H1 (cell line): ENCODE data around the gene CTSA. TPM values are rescaled to one million over a fixed set of nuclear protein-coding genes. Genes with fewer than 3 reads are reported as not detected.

Experiments
- CTCF ChIA-PET: fragments of 300-600 bp; sonication (Branson Sonifier 250); formaldehyde crosslinking; loops from one replicate; lab custom pipeline; 2021; ENCODE audit not compliant: partially characterized antibody; lab: Charles Lee
- POLR2A ChIA-PET: fragments of 300-600 bp; sonication (Branson Sonifier 250); formaldehyde crosslinking; loops from one replicate; lab custom pipeline; 2021; ENCODE audit warnings: inconsistent platforms; ENCODE audit not compliant: partially characterized antibody; lab: Charles Lee
- DNase-seq, 2 experiments: peaks; one replicate each; pipeline versions ENCODE4 v3.0.0 to v3.0.0-alpha.2; 2010 to 2022; ENCODE audit warnings: low spot score in 2 of 2, low read depth in 1 of 2, mixed read lengths in 1 of 2
- FAIRE-seq: peaks from 2 replicates; lab custom pipeline; 2011; peaks lifted over from hg19 to GRCh38; lab: Jason Lieb, UNC
- H2AFZ ChIP-seq: 2 replicates; pipeline ENCODE4 v1.8.1; 2012; ENCODE audit warnings: low read length, inconsistent platforms
- H2AK5ac ChIP-seq: 2 replicates; pipeline ENCODE4 v1.6.1; 2013; ENCODE audit warnings: low read depth, low read length
- H2BK120ac ChIP-seq: replicated peaks from 2 replicates; pipeline ENCODE3; 2013; ENCODE audit warnings: low read depth, low read length, inconsistent platforms
- H2BK12ac ChIP-seq: 2 replicates; pipeline ENCODE4 v1.6.1; 2013; ENCODE audit warnings: low read depth, low read length
- H2BK15ac ChIP-seq: 2 replicates; pipeline ENCODE4 v1.6.1; 2013; ENCODE audit warnings: low read length
- H2BK20ac ChIP-seq: 2 replicates; pipeline ENCODE4 v1.6.1; 2013; ENCODE audit warnings: low read length
- H2BK5ac ChIP-seq: 2 replicates; pipeline ENCODE4 v1.6.1; 2013; ENCODE audit warnings: low read depth, low read length
- H3K14ac ChIP-seq: 2 replicates; pipeline ENCODE4 v1.6.1; 2013; ENCODE audit warnings: inconsistent platforms; ENCODE audit not compliant: insufficient read length
- H3K18ac ChIP-seq: 2 replicates; pipeline ENCODE4 v1.6.1; 2013; ENCODE audit warnings: low read length; ENCODE audit errors: extremely low read depth
- H3K23ac ChIP-seq: 2 replicates; pipeline ENCODE4 v1.6.1; 2013; ENCODE audit warnings: inconsistent platforms; ENCODE audit not compliant: insufficient read length
- H3K23me2 ChIP-seq: 2 replicates; pipeline ENCODE4 v1.6.1; 2013; ENCODE audit warnings: low read depth, low read length
- H3K27ac ChIP-seq: 2 replicates; pipeline ENCODE4 v1.6.1; 2011; ENCODE audit warnings: low read depth, low read length, inconsistent platforms
- H3K27me3 ChIP-seq, 4 experiments: replicated peaks in 1 of 4; 1 replicate in 1 of 4; 2 replicates in 3 of 4; pipeline versions ENCODE4 v1.6.1 to v1.8.1; 2011 to 2013; ENCODE audit warnings: low read length in 3 of 4, mild to moderate bottlenecking in 3 of 4, inconsistent platforms in 2 of 4, mixed read lengths in 2 of 4, moderate library complexity in 1 of 4; ENCODE audit not compliant: control insufficient read depth in 3 of 4, insufficient read depth in 3 of 4; ENCODE audit errors: extremely low read depth in 1 of 4
- H3K36me3 ChIP-seq, 4 experiments: 2 replicates each; pipeline versions ENCODE4 v1.6.1 to v1.8.1; 2011 to 2013; ENCODE audit warnings: mild to moderate bottlenecking in 4 of 4, low read length in 3 of 4, moderate library complexity in 2 of 4, control low read depth in 1 of 4, inconsistent platforms in 1 of 4; ENCODE audit not compliant: insufficient read depth in 4 of 4, control insufficient read depth in 2 of 4
- H3K4ac ChIP-seq: replicated peaks from 2 replicates; pipeline ENCODE3; 2013; ENCODE audit warnings: low read length, low read depth, mixed read lengths, inconsistent platforms; ENCODE audit not compliant: insufficient read length
- H3K4me1 ChIP-seq, 4 experiments: replicated peaks in 1 of 4; 1 replicate in 1 of 4; 2 replicates in 3 of 4; pipeline versions ENCODE4 v1.6.1 to v1.8.1; 2011 to 2013; ENCODE audit warnings: low read length in 3 of 4, inconsistent platforms in 2 of 4, mixed read lengths in 1 of 4; ENCODE audit not compliant: insufficient read depth in 4 of 4, control insufficient read depth in 3 of 4
- H3K4me2 ChIP-seq, 2 experiments: 2 replicates each; pipeline versions ENCODE4 v1.6.1 to v1.8.1; 2011 to 2013; ENCODE audit warnings: low read depth in 2 of 2, low read length in 2 of 2, control low read depth in 1 of 2, inconsistent platforms in 1 of 2, mild to moderate bottlenecking in 1 of 2; ENCODE audit not compliant: insufficient read depth in 1 of 2
- H3K4me3 ChIP-seq, 4 experiments: fragments of 200-600, 300-600 bp in 1 of 4; sonication (generic), shearing (Covaris generic), sonication (Bioruptor Twin) in 1 of 4; 2 replicates each; pipeline versions ENCODE4 v1.5.1 to v1.8.1; 2011 to 2016; ENCODE audit warnings: low read length in 4 of 4, low read depth in 3 of 4, control low read depth in 2 of 4, inconsistent platforms in 2 of 4, mild to moderate bottlenecking in 2 of 4, mixed read lengths in 1 of 4, moderate library complexity in 1 of 4; ENCODE audit not compliant: insufficient read depth in 2 of 4; ENCODE audit errors: extremely low read depth in 1 of 4
- H3K56ac ChIP-seq: replicated peaks from 2 replicates; pipeline ENCODE3; 2013; ENCODE audit warnings: low read depth, mild to moderate bottlenecking, mixed read lengths, low read length, inconsistent platforms; ENCODE audit not compliant: insufficient read length
- H3K79me1 ChIP-seq: 2 replicates; pipeline ENCODE4 v1.6.1; 2013; ENCODE audit warnings: low read depth, low read length, control low read depth
- H3K79me2 ChIP-seq, 2 experiments: 2 replicates each; pipeline versions ENCODE4 v1.6.1 to v1.8.1; 2012 to 2013; ENCODE audit warnings: low read length in 2 of 2, mild to moderate bottlenecking in 2 of 2, inconsistent platforms in 1 of 2; ENCODE audit not compliant: insufficient read depth in 2 of 2, control insufficient read depth in 1 of 2
- H3K9ac ChIP-seq, 4 experiments: replicated peaks in 1 of 4; 1 replicate in 1 of 4; 2 replicates in 3 of 4; pipeline versions ENCODE4 v1.6.1 to v1.8.1; 2011 to 2013; ENCODE audit warnings: low read depth in 3 of 4, low read length in 3 of 4, control low read depth in 2 of 4, mild to moderate bottlenecking in 2 of 4, moderate library complexity in 2 of 4, inconsistent platforms in 1 of 4; ENCODE audit errors: extremely low read depth in 1 of 4
- H3K9me3 ChIP-seq, 2 experiments: 2 replicates each; pipeline versions ENCODE4 v1.6.1 to v1.8.1; 2012 to 2013; ENCODE audit warnings: mild to moderate bottlenecking in 2 of 2, moderate library complexity in 2 of 2, control low read depth in 1 of 2, inconsistent platforms in 1 of 2, low read depth in 1 of 2, low read length in 1 of 2, mixed read lengths in 1 of 2; ENCODE audit not compliant: insufficient read depth in 2 of 2
- H4K20me1 ChIP-seq, 2 experiments: replicated peaks in 1 of 2; 2 replicates each; pipeline versions ENCODE3 to v1.8.1; 2011 to 2013; ENCODE audit warnings: inconsistent platforms in 2 of 2, low read length in 2 of 2, mild to moderate bottlenecking in 1 of 2; ENCODE audit not compliant: insufficient read depth in 2 of 2, control insufficient read depth in 1 of 2
- H4K5ac ChIP-seq: 2 replicates; pipeline ENCODE4 v1.6.1; 2013; ENCODE audit warnings: low read length, low read depth, mixed read lengths, inconsistent platforms; ENCODE audit not compliant: insufficient read length
- H4K8ac ChIP-seq: 2 replicates; pipeline ENCODE4 v1.8.0; 2013; ENCODE audit warnings: mild to moderate bottlenecking, moderate library complexity, low read length, inconsistent platforms; ENCODE audit not compliant: insufficient read depth; ENCODE audit errors: extremely low read depth
- H4K91ac ChIP-seq: replicated peaks from 2 replicates; pipeline ENCODE3; 2013; ENCODE audit warnings: low read length, mixed read lengths, inconsistent platforms; ENCODE audit not compliant: insufficient read length
- BACH1 ChIP-seq: IDR thresholded peaks from 2 replicates; pipeline ENCODE4 v1.6.1; 2012; ENCODE audit warnings: low read length, improper control_type of control experiment
- CTBP2 ChIP-seq: IDR thresholded peaks from 2 replicates; pipeline ENCODE4 v1.7.0; 2011; ENCODE audit warnings: borderline replicate concordance, mild to moderate bottlenecking, moderate library complexity, mixed read lengths, low read length; ENCODE audit not compliant: insufficient read depth, insufficient read length
- FOSL1 ChIP-seq: IDR thresholded peaks from 2 replicates; pipeline ENCODE4 v1.6.1; 2011; ENCODE audit warnings: mild to moderate bottlenecking, low read depth, low read length, moderate library complexity; ENCODE audit not compliant: insufficient read depth
- HDAC2 ChIP-seq, 2 experiments: fragments of 300-600 bp in 1 of 2; sonication (generic) in 1 of 2; IDR thresholded peaks; 2 replicates each; pipeline ENCODE4 v1.6.1; 2011 to 2012; ENCODE audit warnings: low read depth in 2 of 2, low read length in 2 of 2, mild to moderate bottlenecking in 2 of 2, moderate library complexity in 2 of 2, borderline replicate concordance in 1 of 2, inconsistent platforms in 1 of 2
- KDM5A ChIP-seq: fragments of 200-600 bp; IDR thresholded peaks from 2 replicates; pipeline ENCODE4 v1.7.1; 2012; ENCODE audit warnings: mild to moderate bottlenecking, low read length, inconsistent platforms, mixed read lengths
- MAFK ChIP-seq: IDR thresholded peaks from 2 replicates; pipeline ENCODE4 v1.6.1; 2012; ENCODE audit warnings: low read depth, mild to moderate bottlenecking, improper control_type of control experiment, low read length
- POLR2A ChIP-seq, 2 experiments: IDR thresholded peaks; 1 replicate in 1 of 2; 2 replicates in 1 of 2; pipeline ENCODE4 v1.6.1; 2011; ENCODE audit warnings: low read depth in 2 of 2, low read length in 2 of 2, mild to moderate bottlenecking in 2 of 2; ENCODE audit errors: control extremely low read depth in 1 of 2
- RAD21 ChIP-seq, 2 experiments: IDR thresholded peaks in 1 of 2; conservative IDR thresholded peaks in 1 of 2; 2 replicates each; pipeline ENCODE4 v1.6.1; 2011; ENCODE audit warnings: low read depth in 2 of 2, low read length in 2 of 2, improper control_type of control experiment in 1 of 2, inconsistent platforms in 1 of 2, mild to moderate bottlenecking in 1 of 2, moderate library complexity in 1 of 2
- RFX5 ChIP-seq: IDR thresholded peaks from 2 replicates; pipeline ENCODE4 v1.6.1; 2011; ENCODE audit warnings: low read depth, low read length, improper control_type of control experiment, borderline replicate concordance
- SIRT6 ChIP-seq: IDR thresholded peaks from one replicate; pipeline ENCODE4 v1.7.1; 2012; ENCODE audit warnings: low read length, inconsistent platforms
- ZNF274 ChIP-seq: IDR thresholded peaks from 2 replicates; pipeline ENCODE4 v1.7.0; 2012; ENCODE audit warnings: low read length, borderline replicate concordance; ENCODE audit errors: extremely low read depth
- WGBS, 2 experiments: shearing (Covaris generic) in 1 of 2; methylation state at CpG; one replicate each; pipeline versions ENCODE4 v1.1.6 to v1.1.7; 2013 to 2015; ENCODE audit warnings: low lambda C conversion rate in 2 of 2, mixed read lengths in 2 of 2, inconsistent platforms in 1 of 2, low coverage in 1 of 2, missing lambda C conversion rate in 1 of 2; ENCODE audit not compliant: insufficient replicate concordance in 2 of 2, insufficient coverage in 1 of 2, insufficient read length in 1 of 2; ENCODE audit errors: extremely low coverage in 1 of 2, missing lambda C conversion rate in 1 of 2; 5-methylcytosine and 5-hydroxymethylcytosine counted together
- polyA plus RNA-seq, 7 experiments: library from polyadenylated mRNA; depleted of rRNA in 3 of 7; stranded (reverse) in 5 of 7; unstranded in 2 of 7; fragments of >200 nt in 5 of 7; fragments of 200-250 nt in 2 of 7; gene quantifications; 1 replicate in 5 of 7; 2 replicates in 1 of 7; 4 replicates in 1 of 7; pipeline versions ENCODE4 v1.2.1 to v1.2.3, GENCODE V29; 2011 to 2013; ENCODE audit warnings: missing spikeins in 2 of 7, mixed read lengths in 2 of 7
- total RNA-seq: library from RNA; stranded (reverse); fragmentation: NEBNext Ultra II Directional; extraction: Animal tissue kit (Norgen Biotek cat#: 25700); gene quantifications from 2 replicates; pipeline ENCODE4 v1.2.1, GENCODE V29; 2021

Gene CTSA
- total and polyA plus RNA-seq, 2 of the 8 experiments (the other 6 are each of a cell fraction or from before 2014, with no cell fraction given) = 49.7 to 74.0 TPM

- no peak for FAIRE-seq
- TF ChIP-seq KDM5A = no peak
- no peak for TF ChIP-seq BACH1
- TF ChIP-seq CTBP2 = no peak
- TF ChIP-seq RAD21 (IDR thresholded peaks at IDR 0.05 in 1 of 2, conservative IDR thresholded peaks at IDR 0.05 in 1 of 2; ENCODE audit: low read depth in 2 of 2, low read length in 2 of 2) = 0 out of 4 replicates have a peak, but pooled peaks of 1 of the 2 experiments have one; percentile 1
- TF ChIP-seq ZNF274 = no peak
- TF ChIP-seq RFX5 = no peak
- no peak for TF ChIP-seq SIRT6
- no peak for TF ChIP-seq FOSL1
- TF ChIP-seq POLR2A (IDR thresholded peaks at IDR 0.05; ENCODE audit: control extremely low read depth in 1 of 2, low read depth in 2 of 2, low read length in 2 of 2) = peak in 1 of 2 experiments; percentile 49; a peak in 1 of 3 replicates
- TF ChIP-seq HDAC2 (IDR thresholded peaks at IDR 0.05; ENCODE audit: borderline replicate concordance in 1 of 2, low read depth in 2 of 2, low read length in 2 of 2) = no peak
- TF ChIP-seq MAFK = no peak
Observed at GRCh38 chr20:45892049-45892825, 1.1 kb downstream of the CTSA start.

More at GRCh38 chr20:45892049-45892825, 1.1 kb downstream of the CTSA start:
- Histone ChIP-seq H3K4ac (no peak overlapping the region), H2AFZ (no peak overlapping the region), H3K4me3 (peak overlapping the region; percentile 55 to 79 (median 74)), H3K9ac (0 out of 7 replicates have a peak overlapping the region, but pooled peaks of 1 of the 4 experiments have one; percentile 38), H2BK5ac (no peak overlapping the region), H3K9me3 (no peaks in the 10 kb centered on the region), H2AK5ac (no peak overlapping the region), H3K23ac (no peak overlapping the region), H3K27ac (no peak overlapping the region), H3K14ac (no peak overlapping the region), H3K56ac (no peak overlapping the region), H3K27me3 (no peaks in the 10 kb centered on the region), H3K23me2 (peaks cover 15% of the 10 kb centered on the region; the same call in 1 of the 2 replicates), H2BK20ac (no peak overlapping the region), H3K18ac (no peak overlapping the region), H2BK15ac (no peak overlapping the region), H2BK120ac (no peak overlapping the region), H4K5ac (no peak overlapping the region), H3K36me3 (peaks cover 6 to 16% (median 10%) of the 10 kb centered on the region in 4 experiments), H4K91ac (no peak overlapping the region), H4K20me1 (peaks cover 0 to 9% of the 10 kb centered on the region in 2 experiments), H2BK12ac (no peak overlapping the region), H3K79me1 (peaks cover 3% of the 10 kb centered on the region; the same call in 1 of the 2 replicates), H3K4me2 (peak overlapping the region; percentile 72 to 95), H4K8ac (no peak overlapping the region; the same call in 1 of the 2 replicates), H3K4me1 (peaks cover 0 to 10% (median 6%) of the 10 kb centered on the region in 4 experiments; a peak in 6 of 7 replicates), H3K79me2 (peaks cover 0 to 7% of the 10 kb centered on the region in 2 experiments; a peak in 1 of 4 replicates)
- ChIA-PET CTCF (interaction anchor here (0.7 to 6.3 kb wide), 12 partner anchors 9 to 79 kb away, joined by 3 to 40 read pairs (median 6); partner anchors contain the start of gene ZSWIM1), POLR2A (interaction anchor here (0.6 to 11.2 kb wide), 15 partner anchors 8 to 101 kb away, joined by 3 to 172 read pairs (median 4); partner anchors contain the start of genes DNTTIP1, PCIF1, PLTP and WFDC3)
- WGBS, 2 experiments = 81% methylated on average over 9 of the region's 9 CpGs; no CpG with 5 or more reads in 1 of the 2 experiments
- DNase-seq = no peak
